WTC11 (cell line): ENCODE data around the gene FGF18. TPM values are rescaled to one million over a fixed set of nuclear protein-coding genes. Genes with fewer than 3 reads are reported as not detected.

Experiments used
- ATAC-seq: fragments of 200-7000 bp; cut with Tn5 transposase; 2 replicates; pipeline ENCODE4 v1.10.0; 2021; ENCODE audit warnings: mild to moderate bottlenecking, moderate library complexity
- CTCF ChIA-PET: fragments of 300-600 bp; sonication (Branson Sonifier 250); formaldehyde crosslinking; loops from one replicate; lab custom pipeline; 2021; ENCODE audit warnings: antibody characterized with exemption; lab: Charles Lee
- POLR2A ChIA-PET: fragments of 350-600 bp; sonication (Branson Sonifier 250); formaldehyde crosslinking; loops from one replicate; lab custom pipeline; 2021; ENCODE audit warnings: antibody characterized with exemption; lab: Charles Lee
- DNase-seq: peaks from one replicate; pipeline ENCODE4 v3.0.0; 2021; ENCODE audit warnings: low spot score
- H3K27ac Mint-ChIP-seq: 2 replicates; pipeline ENCODE4 v1.8.0; 2021; ENCODE audit warnings: mixed read lengths
- H3K27me3 Mint-ChIP-seq: 2 replicates; pipeline ENCODE4 v1.8.0; 2021; ENCODE audit warnings: low read depth, mild to moderate bottlenecking, moderate library complexity, mixed read lengths
- H3K36me3 Mint-ChIP-seq: 2 replicates; pipeline ENCODE4 v1.8.0; 2021; ENCODE audit warnings: mixed read lengths
- H3K4me1 Mint-ChIP-seq: 2 replicates; pipeline ENCODE4 v1.8.0; 2022; ENCODE audit warnings: mixed read lengths
- H3K4me3 Mint-ChIP-seq: 2 replicates; pipeline ENCODE4 v1.8.0; 2021; ENCODE audit warnings: mild to moderate bottlenecking, moderate library complexity, mixed read lengths
- H3K9me3 Mint-ChIP-seq: 2 replicates; pipeline ENCODE4 v1.8.0; 2021; ENCODE audit warnings: mixed read lengths
- ATF1 ChIP-seq: sonication (generic); formaldehyde crosslinking; IDR thresholded peaks from 2 replicates; pipeline ENCODE4 v1.8.1; 2023; ENCODE audit warnings: mild to moderate bottlenecking, moderate library complexity, missing genetic modification reagents
- CTCF ChIP-seq: fragments of 200-600 bp; IDR thresholded peaks from 2 replicates; pipeline ENCODE4 v1.8.0; 2022; ENCODE audit warnings: antibody characterized with exemption
- EMX1 ChIP-seq: fragments of 250-450 bp; sonication (Bioruptor Pico); IDR thresholded peaks from 2 replicates; pipeline ENCODE4 v1.8.0; 2021; ENCODE audit warnings: mild to moderate bottlenecking
- FOXJ3 ChIP-seq: sonication (generic); formaldehyde crosslinking; IDR thresholded peaks from 2 replicates; pipeline ENCODE4 v1.9.0; 2021; ENCODE audit warnings: missing genetic modification reagents, mild to moderate bottlenecking, borderline replicate concordance
- GTF2I ChIP-seq: fragments of 250-450 bp; sonication (Bioruptor Pico); conservative IDR thresholded peaks from 2 replicates; pipeline ENCODE4 v1.4.0; 2021; ENCODE audit warnings: mild to moderate bottlenecking
- JAZF1 ChIP-seq: fragments of 250-450 bp; sonication (Bioruptor Pico); IDR thresholded peaks from 2 replicates; pipeline ENCODE4 v1.9.0; 2021; ENCODE audit warnings: moderate library complexity, mild to moderate bottlenecking, inconsistent platforms
- NFE2L1 ChIP-seq: sonication (generic); formaldehyde crosslinking; IDR thresholded peaks from 2 replicates; pipeline ENCODE4 v1.8.1; 2023; ENCODE audit warnings: missing genetic modification reagents
- NFYB ChIP-seq: sonication (generic); formaldehyde crosslinking; conservative IDR thresholded peaks from 2 replicates; pipeline ENCODE4 v1.8.0; 2022; ENCODE audit warnings: low read depth, missing genetic modification reagents
- NR2C2 ChIP-seq: sonication (generic); formaldehyde crosslinking; IDR thresholded peaks from 2 replicates; pipeline ENCODE4 v1.8.0; 2022; ENCODE audit warnings: mild to moderate bottlenecking, missing genetic modification reagents
- PREB ChIP-seq: sonication (generic); formaldehyde crosslinking; IDR thresholded peaks from 2 replicates; pipeline ENCODE4 v1.8.1; 2022; ENCODE audit warnings: mild to moderate bottlenecking, missing genetic modification reagents, moderate library complexity, borderline replicate concordance
- RELA ChIP-seq: sonication (generic); formaldehyde crosslinking; IDR thresholded peaks from 2 replicates; pipeline ENCODE4 v1.8.1; 2022; ENCODE audit warnings: missing genetic modification reagents, mild to moderate bottlenecking, borderline replicate concordance
- RORB ChIP-seq: fragments of 250-450 bp; sonication (Bioruptor Pico); IDR thresholded peaks from 2 replicates; pipeline ENCODE4 v1.9.0; 2021; ENCODE audit warnings: mild to moderate bottlenecking
- SOX15 ChIP-seq: fragments of 250-450 bp; sonication (Bioruptor Pico); IDR thresholded peaks from 2 replicates; pipeline ENCODE4 v1.9.0; 2021; ENCODE audit warnings: mild to moderate bottlenecking
- USF1 ChIP-seq: sonication (generic); formaldehyde crosslinking; IDR thresholded peaks from 2 replicates; pipeline ENCODE4 v1.8.0; 2022; ENCODE audit warnings: mild to moderate bottlenecking, missing genetic modification reagents
- ZBTB21 ChIP-seq: sonication (generic); formaldehyde crosslinking; IDR thresholded peaks from 2 replicates; pipeline ENCODE4 v1.8.1; 2023; ENCODE audit warnings: mild to moderate bottlenecking, missing genetic modification reagents, borderline replicate concordance
- ZNF138 ChIP-seq: sonication (generic); formaldehyde crosslinking; conservative IDR thresholded peaks from 2 replicates; pipeline ENCODE4 v1.8.1; 2022; ENCODE audit warnings: mild to moderate bottlenecking, moderate library complexity, missing genetic modification reagents
- ZNF232 ChIP-seq: sonication (generic); formaldehyde crosslinking; IDR thresholded peaks from 2 replicates; pipeline ENCODE4 v1.8.0; 2022; ENCODE audit warnings: mild to moderate bottlenecking, missing genetic modification reagents
- ZNF396 ChIP-seq: fragments of 250-450 bp; sonication (Bioruptor Pico); IDR thresholded peaks from 2 replicates; pipeline ENCODE4 v1.8.0; 2021; ENCODE audit warnings: mild to moderate bottlenecking, moderate library complexity, borderline replicate concordance
- ZNF532 ChIP-seq: fragments of 250-450 bp; sonication (Bioruptor Pico); IDR thresholded peaks from 2 replicates; pipeline ENCODE4 v1.9.0; 2021; ENCODE audit warnings: mild to moderate bottlenecking, borderline replicate concordance
- total RNA-seq: library from RNA; stranded (reverse); gene quantifications from 3 replicates; pipeline ENCODE4 v1.2.3, GENCODE V29; 2021

Gene FGF18
- total RNA-seq, 1 experiment from 2014 or later: 0.72 TPM

- no peaks in the 10 kb centered on the region for H3K27me3 Mint-ChIP-seq
- POLR2A ChIA-PET: no interaction called here
- CTCF ChIA-PET: interaction anchor here (0.5 to 1.2 kb wide), 2 partner anchors 41 to 197 kb away, joined by 4 read pairs; partner anchors contain the start of gene FGF18
- TF ChIP-seq RORB (no peak), GTF2I (no peak), ZNF396 (no peak)
- H3K36me3 Mint-ChIP-seq: no peaks in the 10 kb centered on the region
- H3K27ac Mint-ChIP-seq: no peak overlapping the region
- ATAC-seq: no peak
- H3K4me3 Mint-ChIP-seq: no peak overlapping the region
- peaks cover 23% of the 10 kb centered on the region for H3K4me1 Mint-ChIP-seq
- DNase-seq: no peak
- no peaks in the 10 kb centered on the region for H3K9me3 Mint-ChIP-seq
Observed at GRCh38 chr5:171459839-171460238, 40.4 kb downstream of the FGF18 start.

- DNase-seq: peak; percentile 46
- peaks cover 13% of the 10 kb centered on the region for H3K4me1 Mint-ChIP-seq
- H3K9me3 Mint-ChIP-seq: no peaks in the 10 kb centered on the region
- H3K4me3 Mint-ChIP-seq: no peak overlapping the region
- H3K27me3 Mint-ChIP-seq: no peaks in the 10 kb centered on the region
- ChIA-PET CTCF (interaction anchor here (0.6 to 2.2 kb wide), 7 partner anchors 9 to 670 kb away, joined by 3 to 8 read pairs (median 4); partner anchors contain the start of gene FGF18), POLR2A (interaction anchor here (0.6 to 1.2 kb wide), 2 partner anchors 14 to 68 kb away, joined by 3 to 4 read pairs; no protein-coding TSS in a partner anchor)
- no peaks in the 10 kb centered on the region for H3K36me3 Mint-ChIP-seq
- peak; percentile 53 for ATAC-seq
- H3K27ac Mint-ChIP-seq: no peak overlapping the region
- TF ChIP-seq ZNF138 (CRISPR knock-in tag) (no peak), NFYB (no peak), CTCF (no peak), SOX15 (no peak), ZBTB21 (CRISPR knock-in tag) (no peak)
Observed at GRCh38 chr5:171462136-171462927, 42.9 kb downstream of the FGF18 start.

GRCh38 chr5:171462928-171463861, 43.7 kb downstream of the FGF18 start:
- H3K27ac Mint-ChIP-seq: no peak overlapping the region
- H3K9me3 Mint-ChIP-seq: no peaks in the 10 kb centered on the region
- ChIA-PET POLR2A (interaction anchor here (1.2 kb wide), 1 partner anchor 14 kb away, joined by 3 read pairs; no protein-coding TSS in a partner anchor), CTCF (interaction anchor here (0.6 to 2.2 kb wide), 6 partner anchors 10 to 669 kb away, joined by 3 to 8 read pairs (median 4); partner anchors contain the start of gene FGF18)
- TF ChIP-seq ATF1 (CRISPR knock-in tag): no peak
- no peak for TF ChIP-seq FOXJ3 (CRISPR knock-in tag)
- no peak for TF ChIP-seq EMX1 (CRISPR knock-in tag)
- TF ChIP-seq PREB: no peak
- no peak for TF ChIP-seq USF1 (CRISPR knock-in tag)
- TF ChIP-seq ZNF532 (CRISPR knock-in tag): no peak
- no peak for TF ChIP-seq RELA (CRISPR knock-in tag)
- no peak for TF ChIP-seq ZNF232 (CRISPR knock-in tag)
- TF ChIP-seq JAZF1 (CRISPR knock-in tag): no peak
- TF ChIP-seq NFE2L1 (CRISPR knock-in tag): no peak
- TF ChIP-seq NR2C2 (CRISPR knock-in tag): no peak
- H3K36me3 Mint-ChIP-seq: no peaks in the 10 kb centered on the region
- H3K27me3 Mint-ChIP-seq: no peaks in the 10 kb centered on the region
- no peak for ATAC-seq
- peaks cover 13% of the 10 kb centered on the region for H3K4me1 Mint-ChIP-seq
- no peak overlapping the region for H3K4me3 Mint-ChIP-seq
- no peak for DNase-seq
